HFFc6 (cell line): ENCODE results near the gene LSM11. TPM values are rescaled to one million over a fixed set of nuclear protein-coding genes. Genes with fewer than 3 reads are reported as not detected.

Experiments used
- DNase-seq: peaks from one replicate; pipeline ENCODE4 v3.0.0-alpha.2; 2018
- H3K27ac Mint-ChIP-seq: 2 replicates; pipeline ENCODE4 v1.8.0; 2020; ENCODE audit warnings: mild to moderate bottlenecking, mixed read lengths
- H3K27me3 Mint-ChIP-seq: 2 replicates; pipeline ENCODE4 v1.8.0; 2021; ENCODE audit warnings: mild to moderate bottlenecking, moderate library complexity, mixed read lengths; ENCODE audit not compliant: insufficient read depth
- H3K36me3 Mint-ChIP-seq: 2 replicates; pipeline ENCODE4 v1.8.0; 2021; ENCODE audit warnings: low read depth, mixed read lengths
- H3K4me1 Mint-ChIP-seq: 2 replicates; pipeline ENCODE4 v1.8.0; 2020; ENCODE audit warnings: low read depth, mixed read lengths
- H3K4me3 Mint-ChIP-seq: 2 replicates; pipeline ENCODE4 v1.8.0; 2020; ENCODE audit warnings: mild to moderate bottlenecking, moderate library complexity, mixed read lengths
- H3K9me3 Mint-ChIP-seq: 2 replicates; pipeline ENCODE4 v1.8.0; 2020; ENCODE audit warnings: mild to moderate bottlenecking, mixed read lengths
- total RNA-seq, 6 experiments: library from RNA; stranded (reverse); fragmentation: NEBNext Ultra II Directional; extraction: Animal tissue kit (Norgen Biotek cat#: 25700); gene quantifications; 2 replicates in 1 of 6; 3 replicates in 5 of 6; pipeline ENCODE4 v1.2.3, GENCODE V29; 2021
- TF ChIP-seq, protein P1 (sequence below): fragments of 200-600 bp; sonication (generic); IDR thresholded peaks from 2 replicates; pipeline ENCODE4 v1.5.0; 2021; ENCODE audit warnings: antibody characterized with exemption, mild to moderate bottlenecking

The LSM11 gene
- total RNA-seq, 6 experiments from 2014 or later: 2.0 to 2.9 (median 2.2) TPM

DNA sequence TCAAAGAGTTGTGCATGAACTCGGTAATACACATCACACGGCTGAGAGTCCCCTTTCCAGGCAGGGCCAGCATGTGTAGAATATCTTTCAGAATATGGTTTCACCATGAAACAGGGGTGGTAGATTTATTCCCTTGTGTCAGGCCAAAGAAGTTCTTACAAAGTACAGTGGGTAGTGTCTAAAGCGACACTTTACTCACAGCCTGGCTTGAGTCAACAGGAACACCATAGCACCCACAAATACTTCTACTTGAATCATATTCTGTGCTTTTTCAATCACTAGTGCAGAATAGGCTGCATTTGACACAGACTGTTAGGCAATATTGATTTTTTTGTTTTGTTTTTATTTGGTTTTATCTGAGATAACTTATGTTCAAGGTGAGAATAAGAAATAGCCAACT, 12.6 kb downstream of the LSM11 start:
- H3K36me3 Mint-ChIP-seq: no peaks in the 10 kb centered on the region
- no peak overlapping the region for H3K27ac Mint-ChIP-seq
- no peak for DNase-seq
- H3K27me3 Mint-ChIP-seq: no peaks in the 10 kb centered on the region
- H3K4me3 Mint-ChIP-seq: no peak overlapping the region
- H3K9me3 Mint-ChIP-seq: no peaks in the 10 kb centered on the region
- TF ChIP-seq, protein P1, sequence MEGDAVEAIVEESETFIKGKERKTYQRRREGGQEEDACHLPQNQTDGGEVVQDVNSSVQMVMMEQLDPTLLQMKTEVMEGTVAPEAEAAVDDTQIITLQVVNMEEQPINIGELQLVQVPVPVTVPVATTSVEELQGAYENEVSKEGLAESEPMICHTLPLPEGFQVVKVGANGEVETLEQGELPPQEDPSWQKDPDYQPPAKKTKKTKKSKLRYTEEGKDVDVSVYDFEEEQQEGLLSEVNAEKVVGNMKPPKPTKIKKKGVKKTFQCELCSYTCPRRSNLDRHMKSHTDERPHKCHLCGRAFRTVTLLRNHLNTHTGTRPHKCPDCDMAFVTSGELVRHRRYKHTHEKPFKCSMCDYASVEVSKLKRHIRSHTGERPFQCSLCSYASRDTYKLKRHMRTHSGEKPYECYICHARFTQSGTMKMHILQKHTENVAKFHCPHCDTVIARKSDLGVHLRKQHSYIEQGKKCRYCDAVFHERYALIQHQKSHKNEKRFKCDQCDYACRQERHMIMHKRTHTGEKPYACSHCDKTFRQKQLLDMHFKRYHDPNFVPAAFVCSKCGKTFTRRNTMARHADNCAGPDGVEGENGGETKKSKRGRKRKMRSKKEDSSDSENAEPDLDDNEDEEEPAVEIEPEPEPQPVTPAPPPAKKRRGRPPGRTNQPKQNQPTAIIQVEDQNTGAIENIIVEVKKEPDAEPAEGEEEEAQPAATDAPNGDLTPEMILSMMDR: no peak
- H3K4me1 Mint-ChIP-seq: no peaks in the 10 kb centered on the region

DNA sequence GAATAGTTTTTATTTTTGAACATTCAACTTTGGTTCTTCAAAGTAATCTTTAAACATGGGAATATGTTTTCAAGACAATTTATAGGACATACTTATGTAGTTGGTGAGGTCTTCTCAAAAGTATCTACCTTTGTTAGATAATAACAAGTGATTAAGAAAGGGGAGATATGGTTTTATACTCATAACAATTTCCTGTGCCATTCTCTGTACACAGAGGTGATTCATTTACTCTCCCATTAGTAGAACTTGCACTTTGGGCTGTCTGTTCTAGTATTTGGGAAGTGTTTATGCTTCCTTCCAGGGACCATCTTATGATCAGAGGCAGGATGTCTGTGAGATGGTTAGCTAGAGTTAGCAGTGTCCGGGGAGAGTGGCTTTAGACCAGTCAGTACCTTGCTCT, 15.2 kb downstream of the LSM11 start:
- Mint-ChIP-seq H3K27me3 (no peaks in the 10 kb centered on the region), H3K9me3 (no peaks in the 10 kb centered on the region), H3K4me3 (no peak overlapping the region), H3K36me3 (no peaks in the 10 kb centered on the region), H3K27ac (no peak overlapping the region), H3K4me1 (peaks cover 5% of the 10 kb centered on the region; the same call in 1 of the 2 replicates)
- no peak for DNase-seq
- TF ChIP-seq, protein P1: no peak

DNA sequence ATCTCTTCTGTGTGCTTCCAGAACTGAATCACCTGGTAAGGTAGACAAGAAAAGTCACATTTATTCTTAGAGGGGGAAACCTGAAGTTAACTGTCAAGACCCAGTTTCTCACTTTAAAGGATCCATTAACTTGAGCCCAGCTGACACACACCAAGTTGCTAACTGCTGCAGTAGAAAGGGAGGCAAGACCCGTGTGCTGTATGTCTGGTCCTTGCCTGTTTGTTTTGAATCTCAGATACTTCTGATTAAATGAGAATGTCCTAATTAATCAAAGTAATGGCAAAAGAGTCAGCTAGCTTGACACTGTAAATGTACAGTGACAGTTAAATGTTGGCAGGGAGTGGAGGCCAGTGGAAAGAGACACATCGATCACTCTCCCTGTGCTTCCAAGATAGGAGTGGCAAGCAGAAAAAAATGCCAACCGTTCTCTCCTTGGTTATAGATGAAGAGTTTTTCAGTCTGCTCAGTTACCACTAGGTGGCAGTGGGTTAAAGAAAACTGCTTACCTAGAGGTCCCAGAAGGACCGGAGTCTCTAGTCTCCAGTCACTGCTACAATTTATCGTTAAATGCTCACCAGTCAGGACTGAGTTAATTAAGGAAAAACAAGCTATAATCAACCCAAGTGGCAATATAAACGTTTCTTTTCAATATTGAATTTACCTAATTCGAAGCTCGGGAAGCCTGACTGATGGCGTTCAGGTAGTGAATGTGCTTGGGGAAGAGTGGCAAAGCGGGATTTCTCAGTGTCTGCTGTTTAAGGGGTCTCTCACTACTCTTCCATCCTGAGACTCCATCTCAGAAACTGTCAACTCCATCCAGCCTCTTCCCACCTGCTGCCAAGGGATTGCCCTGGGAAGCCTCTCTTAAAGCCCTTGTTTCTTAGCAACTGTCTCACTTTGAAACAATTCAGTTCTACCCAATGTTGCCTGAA, 18.4 kb downstream of the LSM11 start:
- H3K36me3 Mint-ChIP-seq: no peaks in the 10 kb centered on the region
- peak; percentile 67 for DNase-seq
- no peak overlapping the region for H3K4me3 Mint-ChIP-seq

DNA sequence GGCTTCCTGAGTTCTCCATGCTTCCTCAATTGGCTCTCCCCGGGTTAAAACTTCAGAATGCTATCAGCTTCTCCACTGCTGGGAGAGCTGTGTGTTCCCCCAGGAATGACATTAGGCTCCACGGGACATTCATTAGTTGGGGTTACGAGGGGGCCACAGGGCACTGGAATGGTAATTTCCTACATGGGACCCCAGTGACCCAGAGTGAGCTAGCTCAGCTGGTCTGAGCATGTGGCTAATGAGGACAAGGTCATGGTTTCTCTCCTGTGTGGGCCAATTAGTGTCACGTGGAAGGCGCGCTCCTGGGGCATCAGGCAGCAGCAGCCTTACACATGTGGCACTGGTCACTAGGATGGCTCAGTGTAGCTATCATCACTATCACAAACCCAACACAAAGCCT, 21.0 kb downstream of the LSM11 start:
- Mint-ChIP-seq H3K4me1 (peaks cover 13% of the 10 kb centered on the region), H3K36me3 (no peaks in the 10 kb centered on the region), H3K27ac (no peak overlapping the region), H3K27me3 (peaks cover 4% of the 10 kb centered on the region), H3K9me3 (no peaks in the 10 kb centered on the region), H3K4me3 (no peak overlapping the region)
- DNase-seq: no peak
- TF ChIP-seq, protein P1: no peak

More for the DNA sequence above, 18.4 kb downstream of the LSM11 start:
- Mint-ChIP-seq H3K27me3 (peaks cover 2% of the 10 kb centered on the region), H3K27ac (no peak overlapping the region), H3K9me3 (no peaks in the 10 kb centered on the region), H3K4me1 (peaks cover 5% of the 10 kb centered on the region; the same call in 1 of the 2 replicates)
- TF ChIP-seq, protein P1: peak; percentile 91

DNA sequence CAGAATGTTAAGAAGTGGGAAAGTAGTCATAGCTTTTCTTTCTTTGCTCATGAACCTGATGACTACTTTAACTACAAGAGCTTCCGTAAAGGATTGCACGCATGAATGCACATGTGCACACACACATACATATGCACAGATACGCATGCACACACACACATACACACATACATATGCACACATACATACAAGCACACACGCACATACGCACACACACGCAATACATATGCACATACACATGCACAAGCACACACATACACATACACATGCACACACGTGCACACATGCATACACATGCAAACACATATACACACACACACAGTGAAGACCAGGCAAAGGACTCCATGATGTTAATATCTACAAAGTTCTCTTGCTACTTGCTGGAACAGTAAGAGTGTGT, 22.9 kb downstream of the LSM11 start:
- peaks cover 12% of the 10 kb centered on the region for H3K4me1 Mint-ChIP-seq
- TF ChIP-seq, protein P1: no peak
- no peak overlapping the region for H3K4me3 Mint-ChIP-seq
- no peak overlapping the region for H3K27ac Mint-ChIP-seq
- H3K36me3 Mint-ChIP-seq: no peaks in the 10 kb centered on the region
- peaks cover 11% of the 10 kb centered on the region for H3K27me3 Mint-ChIP-seq
- H3K9me3 Mint-ChIP-seq: no peaks in the 10 kb centered on the region
- DNase-seq: no peak
